MCF 10A (cell line): ENCODE measurements around the gene UVSSA. TPM values are rescaled to one million over a fixed set of nuclear protein-coding genes. Genes with fewer than 3 reads are reported as not detected.

Experiments used
- BruUV-seq: library from RNA; stranded (reverse); fragments of 400-500 nt; replicated peaks from 2 replicates; lab custom pipeline; 2021; lab: Mats Ljungman, UMichigan
- CTCF ChIA-PET: fragments of 300-600 bp; sonication (Branson Sonifier 250); formaldehyde crosslinking; extraction: SDS; loops from one replicate; lab custom pipeline; 2021; ENCODE audit warnings: antibody characterized with exemption, inconsistent platforms; lab: Yijun Ruan, JAX
- POLR2A ChIA-PET: fragments of 300-600, 350-650 bp; sonication (Branson Sonifier 250); formaldehyde crosslinking; extraction: SDS; loops from one replicate; lab custom pipeline; 2020; ENCODE audit warnings: antibody characterized with exemption, inconsistent platforms; lab: Yijun Ruan, JAX
- DNase-seq: peaks from one replicate; pipeline ENCODE4 v3.0.0-alpha.2; 2018; ENCODE audit not compliant: unreplicated experiment
- H3K27ac Mint-ChIP-seq: one replicate; pipeline ENCODE4 v1.8.0; 2022; ENCODE audit warnings: mild to moderate bottlenecking, low read depth, mixed read lengths; ENCODE audit not compliant: unreplicated experiment
- H3K27me3 Mint-ChIP-seq: one replicate; pipeline ENCODE4 v1.8.0; 2022; ENCODE audit warnings: mixed read lengths; ENCODE audit not compliant: insufficient read depth, unreplicated experiment
- H3K36me3 Mint-ChIP-seq: one replicate; pipeline ENCODE4 v1.8.0; 2022; ENCODE audit warnings: mild to moderate bottlenecking, moderate library complexity, mixed read lengths; ENCODE audit not compliant: insufficient read depth, unreplicated experiment
- H3K4me1 Mint-ChIP-seq: one replicate; pipeline ENCODE4 v1.8.0; 2022; ENCODE audit warnings: mixed read lengths; ENCODE audit not compliant: insufficient read depth, unreplicated experiment
- H3K4me3 Mint-ChIP-seq: one replicate; pipeline ENCODE4 v1.8.0; 2022; ENCODE audit warnings: mild to moderate bottlenecking, moderate library complexity, mixed read lengths; ENCODE audit not compliant: unreplicated experiment
- H3K9me3 Mint-ChIP-seq: one replicate; pipeline ENCODE4 v1.8.0; 2022; ENCODE audit warnings: mixed read lengths; ENCODE audit not compliant: unreplicated experiment
- CTCF ChIP-seq: fragments of 200-600 bp; IDR thresholded peaks from one replicate; pipeline ENCODE4 v1.8.0; 2022; ENCODE audit warnings: antibody characterized with exemption, mild to moderate bottlenecking; ENCODE audit not compliant: unreplicated experiment
- intact Hi-C: fragments of 100-400 bp; cut with micrococcal nuclease; formaldehyde crosslinking; loops from 2 replicates; pipeline ENCODE4 v1.14.1; 2022
- total RNA-seq: library from RNA; stranded (reverse); gene quantifications from 2 replicates; pipeline ENCODE4 v1.2.3, GENCODE V29; 2022

The UVSSA gene
- total RNA-seq, 1 experiment from 2014 or later: 43.6 TPM

- no peak for TF ChIP-seq CTCF
- H3K36me3 Mint-ChIP-seq: peaks cover 25% of the 10 kb centered on the region
- DNase-seq: no peak
- no peaks in the 10 kb centered on the region for H3K27me3 Mint-ChIP-seq
- no peaks in the 10 kb centered on the region for H3K4me1 Mint-ChIP-seq
- intact Hi-C loops: no loop called here
- no peak overlapping the region for H3K27ac Mint-ChIP-seq
- ChIA-PET CTCF (interaction anchor here (0.6 to 1.9 kb wide), 2 partner anchors 10 to 267 kb away, joined by 3 to 10 read pairs; no protein-coding TSS in a partner anchor), POLR2A (no interaction called here)
- H3K4me3 Mint-ChIP-seq: no peak overlapping the region
- H3K9me3 Mint-ChIP-seq: no peaks in the 10 kb centered on the region
- no TSS peak for BruUV-seq
Measured at GRCh38 chr4:1366371-1367229, 19.6 kb downstream of the UVSSA start.

GRCh38 chr4:1367230-1367935 lies 20.4 kb downstream of the UVSSA start:
- no peaks in the 10 kb centered on the region for H3K27me3 Mint-ChIP-seq
- BruUV-seq: no TSS peak
- no peaks in the 10 kb centered on the region for H3K4me1 Mint-ChIP-seq
- POLR2A ChIA-PET: no interaction called here
- no peak for DNase-seq
- H3K9me3 Mint-ChIP-seq: no peaks in the 10 kb centered on the region
- no peak for TF ChIP-seq CTCF
- CTCF ChIA-PET: interaction anchor here (0.7 kb wide), 1 partner anchor 238 kb away, joined by 3 read pairs; no protein-coding TSS in a partner anchor
- no peak overlapping the region for H3K4me3 Mint-ChIP-seq
- no peak overlapping the region for H3K27ac Mint-ChIP-seq
- peaks cover 32% of the 10 kb centered on the region for H3K36me3 Mint-ChIP-seq
- intact Hi-C loops: no loop called here

- BruUV-seq: no TSS peak
- Mint-ChIP-seq H3K4me3 (no peak overlapping the region), H3K9me3 (no peaks in the 10 kb centered on the region), H3K27ac (no peak overlapping the region), H3K36me3 (peaks cover 34% of the 10 kb centered on the region), H3K27me3 (no peaks in the 10 kb centered on the region), H3K4me1 (no peaks in the 10 kb centered on the region)
- no peak for DNase-seq
- CTCF ChIA-PET: interaction anchor here (0.7 kb wide), 1 partner anchor 238 kb away, joined by 3 read pairs; no protein-coding TSS in a partner anchor
- POLR2A ChIA-PET: no interaction called here
- intact Hi-C loops: no loop called here
- TF ChIP-seq CTCF: no peak
Measured at GRCh38 chr4:1367936-1368289, 20.9 kb downstream of the UVSSA start.

GRCh38 chr4:1368421-1369090 lies 21.5 kb downstream of the UVSSA start:
- BruUV-seq: no TSS peak
- no peak for DNase-seq
- intact Hi-C loops: no loop called here
- Mint-ChIP-seq H3K4me3 (no peak overlapping the region), H3K9me3 (no peaks in the 10 kb centered on the region), H3K27ac (no peak overlapping the region), H3K36me3 (peaks cover 34% of the 10 kb centered on the region), H3K4me1 (no peaks in the 10 kb centered on the region), H3K27me3 (no peaks in the 10 kb centered on the region)
- TF ChIP-seq CTCF: no peak
- ChIA-PET CTCF (no interaction called here), POLR2A (no interaction called here)
